HG03442 (cell line): Measurements from ENCODE around the gene COX8A.
"Not testable (repeated sequence)": the region's sequence is repeated elsewhere in the genome, so short reads cannot be mapped to it uniquely, and the experiment has no call there.

ENCODE experiments used
- ATAC-seq: cut with Tn5 transposase; IDR thresholded peaks from one replicate; pipeline ENCODE4 v1.9.1; 2021; ENCODE audit warnings: mild to moderate bottlenecking, moderate library complexity; ENCODE audit not compliant: unreplicated experiment

Gene COX8A

GRCh38 chr11:63974259-63975143 lies at the start of gene COX8A:
Gene COX8A (plus strand): TSS chr11:63974620. CDS start chr11:63974681, 61 bp downstream.
- ATAC-seq = peak; percentile 94

- ATAC-seq = no peak
These were observed 44.8 kb upstream of the COX8A start for GRCh38 chr11:63929616-63930015.

GRCh38 chr11:63931045-63931444 lies 43.4 kb upstream of the COX8A start:
- no peak for ATAC-seq

GRCh38 chr11:63931876-63932275 lies 42.5 kb upstream of the COX8A start:
- ATAC-seq = no peak

- ATAC-seq = no peak
These were observed 41.0 kb upstream of the COX8A start for GRCh38 chr11:63933459-63933858.

GRCh38 chr11:63937713-63938478 lies 36.5 kb upstream of the COX8A start:
- ATAC-seq = peak; percentile 4

GRCh38 chr11:63938479-63939396 lies 35.7 kb upstream of the COX8A start, which contains the start of gene NAA40:
Gene NAA40 (plus strand): TSS chr11:63939002. CDS start chr11:63939097, 95 bp downstream.
- peak; percentile 94 for ATAC-seq

- no peak for ATAC-seq
These were observed 35.0 kb upstream of the COX8A start for GRCh38 chr11:63939397-63939891.

- no peak for ATAC-seq
These were observed 33.6 kb upstream of the COX8A start for GRCh38 chr11:63940786-63941185.

- no peak for ATAC-seq
These were observed 32.5 kb upstream of the COX8A start for GRCh38 chr11:63941901-63942300.

- ATAC-seq = no peak
These were observed 31.6 kb upstream of the COX8A start for GRCh38 chr11:63942803-63943202.

- no peak for ATAC-seq
These were observed 29.4 kb upstream of the COX8A start for GRCh38 chr11:63944987-63945386.

- no peak for ATAC-seq
These were observed 28.8 kb upstream of the COX8A start for GRCh38 chr11:63945477-63946163.

- ATAC-seq = no peak
These were observed 22.5 kb upstream of the COX8A start for GRCh38 chr11:63951779-63952536.

- ATAC-seq = no peak
These were observed 21.9 kb upstream of the COX8A start for GRCh38 chr11:63952570-63952969.

GRCh38 chr11:63958008-63958407 lies 16.4 kb upstream of the COX8A start:
- ATAC-seq = no peak

GRCh38 chr11:63961608-63962412 lies 12.6 kb upstream of the COX8A start:
- no peak for ATAC-seq

- ATAC-seq = not testable (repeated sequence)
These were observed 10.5 kb upstream of the COX8A start for GRCh38 chr11:63963895-63964294.
